ENCODE measurements around the gene MYOT. TPM values are rescaled to one million over a fixed set of nuclear protein-coding genes. Genes with fewer than 3 reads are reported as not detected.

MYOT gene
- total RNA-seq, 1 experiment from 2014 or later = not detected

DNA sequence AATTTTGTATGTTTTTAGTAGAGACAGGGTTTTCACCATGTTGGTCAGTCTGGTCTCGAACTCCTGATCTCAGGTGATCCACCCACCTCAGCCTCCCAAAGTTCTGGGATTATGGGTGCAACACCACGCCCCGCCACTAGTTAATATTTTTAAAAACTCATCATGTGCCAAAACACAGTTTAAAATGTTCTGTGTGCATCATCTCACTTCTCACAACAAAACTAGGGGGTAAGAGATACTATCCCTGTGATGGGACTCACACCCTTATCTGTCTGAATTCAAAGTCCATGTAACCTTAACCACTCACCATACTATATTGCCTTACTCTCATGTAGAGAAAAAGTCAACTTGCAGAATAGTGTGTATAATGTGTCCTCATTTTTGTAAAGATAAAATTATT lies 24.2 kb downstream of the MYOT start:
- TF ChIP-seq, protein P1, sequence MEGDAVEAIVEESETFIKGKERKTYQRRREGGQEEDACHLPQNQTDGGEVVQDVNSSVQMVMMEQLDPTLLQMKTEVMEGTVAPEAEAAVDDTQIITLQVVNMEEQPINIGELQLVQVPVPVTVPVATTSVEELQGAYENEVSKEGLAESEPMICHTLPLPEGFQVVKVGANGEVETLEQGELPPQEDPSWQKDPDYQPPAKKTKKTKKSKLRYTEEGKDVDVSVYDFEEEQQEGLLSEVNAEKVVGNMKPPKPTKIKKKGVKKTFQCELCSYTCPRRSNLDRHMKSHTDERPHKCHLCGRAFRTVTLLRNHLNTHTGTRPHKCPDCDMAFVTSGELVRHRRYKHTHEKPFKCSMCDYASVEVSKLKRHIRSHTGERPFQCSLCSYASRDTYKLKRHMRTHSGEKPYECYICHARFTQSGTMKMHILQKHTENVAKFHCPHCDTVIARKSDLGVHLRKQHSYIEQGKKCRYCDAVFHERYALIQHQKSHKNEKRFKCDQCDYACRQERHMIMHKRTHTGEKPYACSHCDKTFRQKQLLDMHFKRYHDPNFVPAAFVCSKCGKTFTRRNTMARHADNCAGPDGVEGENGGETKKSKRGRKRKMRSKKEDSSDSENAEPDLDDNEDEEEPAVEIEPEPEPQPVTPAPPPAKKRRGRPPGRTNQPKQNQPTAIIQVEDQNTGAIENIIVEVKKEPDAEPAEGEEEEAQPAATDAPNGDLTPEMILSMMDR (conservative IDR thresholded peaks at IDR 0.05) = peak; percentile 54
- H3K23me2 ChIP-seq (ENCODE audit: insufficient read length, low read depth, low read length, poor library complexity, severe bottlenecking) = no peaks in the 10 kb centered on the region
- no peak for DNase-seq
- no peaks in the 10 kb centered on the region for H3K27me3 Mint-ChIP-seq (ENCODE audit: low read depth)
- no peak overlapping the region for H3K4me3 Mint-ChIP-seq
- no peak overlapping the region for H3T11ph ChIP-seq (ENCODE audit: low read length)
- no peaks in the 10 kb centered on the region for H3K27me3 ChIP-seq (ENCODE audit: insufficient read depth, low read length)
- H3K27ac ChIP-seq (ENCODE audit: insufficient read length, low read depth, low read length) = no peak overlapping the region
- no peaks in the 10 kb centered on the region for H3K9me3 ChIP-seq (ENCODE audit: control insufficient read depth, low read depth, low read length)
- peaks cover 5 to 13% of the 10 kb centered on the region in 2 experiments for H3K4me1 Mint-ChIP-seq
- no peak overlapping the region for H3K4ac ChIP-seq (ENCODE audit: low read depth, low read length)
- no peak overlapping the region for H2BK12ac ChIP-seq (ENCODE audit: insufficient read length, low read depth, low read length)
- H3K79me2 ChIP-seq (ENCODE audit: insufficient read depth, low read length) = no peaks in the 10 kb centered on the region
- H3K4me2 ChIP-seq (ENCODE audit: insufficient read depth, insufficient read length, low read length) = no peak overlapping the region
- WGBS (ENCODE audit: extremely low coverage, insufficient read length, low lambda C conversion rate) = no CpG with 5 or more reads among the region's 3 CpGs
- H2BK15ac ChIP-seq (ENCODE audit: low read depth, low read length) = no peak overlapping the region
- H3K9ac ChIP-seq (ENCODE audit: extremely low read depth, insufficient read length, low read length) = no peak overlapping the region
- no peaks in the 10 kb centered on the region for H3K79me1 ChIP-seq (ENCODE audit: insufficient read depth, low read depth, low read length, poor library complexity, severe bottlenecking)
- no peak overlapping the region for H3K14ac ChIP-seq (ENCODE audit: insufficient read depth, low read length)
- no peak overlapping the region for H2AK5ac ChIP-seq (ENCODE audit: insufficient read length, low read length)
- no peak overlapping the region for H2BK120ac ChIP-seq (ENCODE audit: low read depth, low read length, poor library complexity, severe bottlenecking)
- H3K27ac Mint-ChIP-seq = no peak overlapping the region
- no peak overlapping the region for H4K5ac ChIP-seq (ENCODE audit: insufficient read length, low read depth, low read length)
- no peak overlapping the region for H3K56ac ChIP-seq (ENCODE audit: insufficient read length, low read depth, low read length)
- H4K8ac ChIP-seq (replicated peaks; ENCODE audit: insufficient read length, low read depth, low read length) = no peak overlapping the region
- no peak overlapping the region for H2BK20ac ChIP-seq (ENCODE audit: low read depth, low read length, poor library complexity, severe bottlenecking)
- H3K23ac ChIP-seq (ENCODE audit: insufficient read length, low read depth, low read length) = no peak overlapping the region
- H4K91ac ChIP-seq (ENCODE audit: insufficient read length, low read depth, low read length) = no peak overlapping the region
- H2AFZ ChIP-seq (ENCODE audit: low read length) = no peak overlapping the region
- H4K20me1 ChIP-seq (ENCODE audit: control insufficient read depth, insufficient read depth, insufficient read length) = no peaks in the 10 kb centered on the region
- H3K36me3 Mint-ChIP-seq (ENCODE audit: insufficient read depth in 1 of 3, low read depth in 3 of 3) = no peaks in the 10 kb centered on the region
- H2BK5ac ChIP-seq (ENCODE audit: insufficient read length, low read length) = no peak overlapping the region
- no peaks in the 10 kb centered on the region for H3K4me1 ChIP-seq (ENCODE audit: insufficient read depth, low read length)
- no peak overlapping the region for H3K18ac ChIP-seq (ENCODE audit: insufficient read length, low read depth, low read length)
- no peaks in the 10 kb centered on the region for H3K9me3 Mint-ChIP-seq

Data from H9 (cell line).